Ovary (tissue), 3 donors: ENCODE measurements around the gene LRGUK.

Source experiments
- POLR2A ChIP-seq: fragments of 450-650 bp; IDR thresholded peaks from one replicate; pipeline ENCODE4 v1.6.1; 2017; ENCODE audit warnings: antibody characterized with exemption, mild to moderate bottlenecking, moderate library complexity
- TF ChIP-seq, protein P1 (sequence below), 3 donors: fragments of 450-650 bp in 2 of 3; fragments of 200-600 bp in 1 of 3; IDR thresholded peaks; one replicate each; pipeline versions ENCODE4 v1.5.1 to v1.8.0; 2016 to 2022; ENCODE audit warnings: antibody characterized with exemption in 3 of 3, mild to moderate bottlenecking in 1 of 3
- donor health status: DM: no; HTN: no; CAD: no.

GRCh38 chr7:134210976-134211663 lies 84.0 kb downstream of the LRGUK start:
- TF ChIP-seq, protein P1, sequence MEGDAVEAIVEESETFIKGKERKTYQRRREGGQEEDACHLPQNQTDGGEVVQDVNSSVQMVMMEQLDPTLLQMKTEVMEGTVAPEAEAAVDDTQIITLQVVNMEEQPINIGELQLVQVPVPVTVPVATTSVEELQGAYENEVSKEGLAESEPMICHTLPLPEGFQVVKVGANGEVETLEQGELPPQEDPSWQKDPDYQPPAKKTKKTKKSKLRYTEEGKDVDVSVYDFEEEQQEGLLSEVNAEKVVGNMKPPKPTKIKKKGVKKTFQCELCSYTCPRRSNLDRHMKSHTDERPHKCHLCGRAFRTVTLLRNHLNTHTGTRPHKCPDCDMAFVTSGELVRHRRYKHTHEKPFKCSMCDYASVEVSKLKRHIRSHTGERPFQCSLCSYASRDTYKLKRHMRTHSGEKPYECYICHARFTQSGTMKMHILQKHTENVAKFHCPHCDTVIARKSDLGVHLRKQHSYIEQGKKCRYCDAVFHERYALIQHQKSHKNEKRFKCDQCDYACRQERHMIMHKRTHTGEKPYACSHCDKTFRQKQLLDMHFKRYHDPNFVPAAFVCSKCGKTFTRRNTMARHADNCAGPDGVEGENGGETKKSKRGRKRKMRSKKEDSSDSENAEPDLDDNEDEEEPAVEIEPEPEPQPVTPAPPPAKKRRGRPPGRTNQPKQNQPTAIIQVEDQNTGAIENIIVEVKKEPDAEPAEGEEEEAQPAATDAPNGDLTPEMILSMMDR (IDR thresholded peaks at IDR 0.05), result no peak
- TF ChIP-seq POLR2A, result no peak
